GM18526 (cell line): ENCODE measurements around the gene KRTAP5-1.

Experiments
- POLR2A ChIP-seq: IDR thresholded peaks from 3 replicates; pipeline ENCODE4 v1.6.1; 2011; ENCODE audit not compliant: insufficient read length; ENCODE audit errors: extremely low read depth

The KRTAP5-1 gene

DNA sequence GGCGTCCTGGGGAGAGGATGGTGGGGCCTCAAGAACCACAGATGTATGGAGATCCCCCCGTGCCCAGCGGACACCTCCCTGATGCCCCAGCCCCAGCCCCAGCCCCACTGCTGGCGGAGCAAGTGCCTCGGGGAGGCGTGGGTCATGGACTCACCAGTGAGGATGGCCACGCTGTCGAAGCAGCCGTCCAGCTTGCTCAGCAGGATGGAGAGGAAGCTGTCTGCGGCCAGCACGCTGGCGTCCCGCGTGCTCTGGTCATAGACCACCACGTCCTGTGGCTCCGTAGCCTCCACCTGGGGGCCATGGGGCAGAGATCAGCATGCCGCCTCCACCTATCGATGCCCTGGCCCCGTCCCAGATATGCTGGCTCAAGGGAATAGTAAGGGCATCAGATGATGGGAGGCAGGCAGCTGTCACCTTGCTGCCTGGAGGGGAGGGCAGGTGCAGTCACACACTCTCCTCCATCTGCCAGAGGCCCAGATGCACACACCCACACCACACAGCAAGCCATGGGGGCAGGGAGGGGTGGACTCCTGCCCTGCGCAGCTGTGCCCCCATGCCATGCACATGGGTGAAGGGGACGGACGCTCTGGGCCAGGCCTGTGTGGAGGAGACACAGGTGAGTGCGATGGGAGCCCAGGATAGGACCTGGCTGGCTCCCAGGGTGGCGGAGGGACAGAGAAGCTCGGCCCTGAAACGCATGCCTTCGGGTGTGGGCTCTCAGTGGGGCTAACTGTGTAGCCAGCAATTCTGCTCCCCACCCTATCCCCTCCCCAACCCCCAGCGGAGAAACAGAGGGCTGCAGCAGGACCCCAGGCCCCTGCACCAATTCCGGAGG lies 21.2 kb downstream of the KRTAP5-1 start:
- TF ChIP-seq POLR2A = no peak

DNA sequence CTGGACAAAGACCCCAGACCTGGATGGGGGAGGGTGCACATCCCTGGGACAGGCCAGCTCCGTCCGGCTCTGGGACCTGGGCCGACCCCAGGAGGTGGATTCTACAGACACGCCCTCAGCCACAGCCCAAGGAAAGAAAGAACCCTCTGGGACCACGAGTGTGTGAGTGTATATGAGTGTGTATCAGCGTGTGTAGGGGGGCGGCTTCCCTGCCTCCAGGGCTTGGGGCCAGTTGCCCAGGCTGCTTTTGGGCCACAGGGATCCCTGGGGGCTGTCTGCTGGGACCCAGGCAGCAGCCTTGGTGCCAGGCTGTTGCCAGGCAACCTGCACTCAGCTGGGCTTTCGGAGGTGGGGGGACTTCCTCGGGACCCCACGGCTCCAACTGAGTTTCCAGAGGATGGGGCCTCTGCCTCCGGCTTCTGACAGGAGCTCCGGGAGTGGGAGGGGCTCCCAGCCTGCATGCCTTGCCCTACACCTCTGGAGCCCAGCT lies 21.9 kb downstream of the KRTAP5-1 start:
- TF ChIP-seq POLR2A = no peak

DNA sequence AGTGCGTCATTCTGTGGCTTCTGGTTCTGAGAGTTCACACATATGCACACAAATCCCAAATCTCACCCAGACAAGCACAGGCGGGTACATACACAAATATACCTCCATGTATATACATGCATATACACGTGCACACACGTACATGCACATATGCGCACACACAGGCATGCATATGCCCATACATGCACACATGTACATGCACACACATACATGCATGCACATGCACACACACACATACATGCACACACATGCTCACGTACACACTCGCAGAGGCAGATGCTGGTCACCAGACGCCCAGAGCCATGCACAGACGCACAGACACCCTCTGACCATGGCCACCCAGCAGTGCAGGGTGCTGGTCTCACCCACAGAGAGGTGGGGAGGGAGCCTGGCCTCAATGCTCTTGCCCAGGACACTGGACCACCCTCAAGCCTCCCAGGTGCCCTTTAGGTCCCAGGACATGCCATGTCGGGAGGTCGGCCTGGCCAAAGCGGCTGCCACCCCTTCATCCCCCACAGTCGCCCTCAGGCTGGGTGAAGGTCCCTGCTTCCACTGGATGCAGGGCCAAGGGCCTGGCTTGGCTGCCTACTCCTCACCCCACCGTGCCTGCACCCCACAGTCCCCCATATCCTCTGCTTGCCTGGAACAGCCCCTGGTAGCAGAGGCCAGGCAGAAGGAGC lies 22.5 kb downstream of the KRTAP5-1 start:
- no peak for TF ChIP-seq POLR2A

DNA sequence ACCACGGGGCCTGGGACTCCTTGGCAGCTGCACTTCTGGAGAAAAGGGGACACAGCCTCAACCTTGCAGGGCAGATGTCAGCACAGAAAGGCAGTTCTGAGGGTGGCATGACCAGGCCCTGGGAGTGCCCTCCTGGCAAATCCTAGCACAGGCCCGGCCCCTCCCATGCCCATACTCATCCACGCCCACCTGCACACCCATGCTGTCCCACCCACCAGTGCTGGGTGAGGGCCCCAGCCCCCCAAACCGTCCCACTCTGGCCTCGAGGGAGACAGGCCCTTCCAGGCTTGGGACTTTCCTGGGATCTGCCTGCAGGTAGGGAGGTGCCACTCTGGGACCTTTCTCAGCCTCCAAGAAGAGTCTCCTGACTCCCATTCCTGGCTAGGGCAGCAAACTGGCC lies 23.1 kb downstream of the KRTAP5-1 start:
- no peak for TF ChIP-seq POLR2A

DNA sequence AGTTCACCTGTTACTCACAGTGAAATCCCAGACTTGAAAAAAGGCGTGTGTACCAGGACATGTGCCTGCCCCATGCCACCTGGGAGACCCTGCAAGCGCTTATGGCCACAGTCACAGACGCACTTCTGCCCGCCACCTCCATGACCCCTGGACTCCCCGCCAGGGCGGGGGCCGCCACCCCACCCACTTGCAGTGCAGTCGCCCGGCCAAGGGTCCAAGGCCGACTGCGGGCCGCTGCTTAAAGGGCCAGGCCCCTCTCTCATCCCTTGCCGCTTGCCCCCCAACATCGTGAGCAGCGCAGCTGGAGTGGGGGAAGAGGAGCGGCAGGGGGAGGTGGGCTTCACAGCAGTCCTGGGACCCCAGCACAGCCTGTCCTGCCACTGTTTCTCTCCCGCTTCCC lies 23.8 kb downstream of the KRTAP5-1 start:
- no peak for TF ChIP-seq POLR2A

DNA sequence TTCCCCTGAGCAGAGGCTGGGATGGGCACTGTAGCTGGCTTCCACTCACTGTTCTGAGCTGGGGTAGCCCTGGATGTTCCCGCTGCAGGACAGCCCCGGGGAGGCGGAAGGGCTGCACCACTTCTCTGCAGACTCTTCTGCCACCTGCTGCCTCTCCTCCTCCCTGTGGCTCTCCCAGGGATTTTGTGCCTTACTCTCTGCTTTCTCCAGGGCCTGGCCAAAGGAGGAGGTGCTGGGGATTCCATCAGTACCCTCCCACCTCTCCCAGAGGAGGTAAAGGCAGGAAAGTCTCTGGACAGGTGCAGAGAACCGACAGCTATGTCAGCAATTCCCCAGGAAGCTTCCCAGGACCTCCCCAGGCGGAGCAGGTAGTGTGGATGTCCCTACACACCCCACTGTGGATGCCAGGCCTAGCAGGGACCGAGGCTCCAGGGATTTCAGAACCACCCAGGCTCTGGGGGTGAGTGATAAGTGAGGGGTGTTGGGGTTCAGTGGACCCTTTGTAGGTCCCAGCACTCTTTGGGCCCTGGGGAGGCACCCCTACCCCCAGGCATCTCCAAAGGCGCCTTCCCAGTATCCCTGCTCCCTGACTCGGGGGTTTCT lies 24.3 kb downstream of the KRTAP5-1 start:
- TF ChIP-seq POLR2A = no peak

DNA sequence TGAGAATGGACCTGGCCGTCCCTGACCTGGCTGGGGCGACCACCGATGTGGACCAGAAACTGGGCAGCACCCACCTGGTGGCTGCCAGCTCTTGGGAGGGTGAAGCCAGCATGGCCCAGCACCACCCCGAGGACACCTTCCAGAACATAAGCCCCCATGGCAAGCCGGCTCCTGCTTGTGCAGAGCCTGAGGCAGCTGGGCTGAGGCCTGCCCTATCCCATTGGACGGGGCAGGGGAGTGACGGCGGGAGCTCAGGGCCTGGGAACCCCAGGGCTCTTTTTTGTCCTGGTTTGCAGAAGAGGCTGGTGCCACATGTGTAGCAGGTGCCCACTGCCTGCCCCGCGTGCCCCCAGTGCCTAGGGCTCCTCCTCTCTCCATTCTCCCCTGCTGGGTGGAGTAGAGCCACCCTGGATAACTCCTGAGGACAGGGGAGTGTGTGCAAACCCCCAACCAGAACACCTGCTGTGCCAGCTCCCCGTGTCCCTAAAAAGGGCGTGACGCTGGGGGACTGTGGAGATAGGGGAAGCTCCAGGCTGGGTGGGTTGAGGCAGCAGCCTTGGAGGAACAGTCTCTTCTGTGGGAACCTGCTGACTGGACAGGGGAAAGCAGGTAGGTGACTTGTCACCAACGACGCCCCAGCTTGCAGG lies 25.0 kb downstream of the KRTAP5-1 start:
- no peak for TF ChIP-seq POLR2A

DNA sequence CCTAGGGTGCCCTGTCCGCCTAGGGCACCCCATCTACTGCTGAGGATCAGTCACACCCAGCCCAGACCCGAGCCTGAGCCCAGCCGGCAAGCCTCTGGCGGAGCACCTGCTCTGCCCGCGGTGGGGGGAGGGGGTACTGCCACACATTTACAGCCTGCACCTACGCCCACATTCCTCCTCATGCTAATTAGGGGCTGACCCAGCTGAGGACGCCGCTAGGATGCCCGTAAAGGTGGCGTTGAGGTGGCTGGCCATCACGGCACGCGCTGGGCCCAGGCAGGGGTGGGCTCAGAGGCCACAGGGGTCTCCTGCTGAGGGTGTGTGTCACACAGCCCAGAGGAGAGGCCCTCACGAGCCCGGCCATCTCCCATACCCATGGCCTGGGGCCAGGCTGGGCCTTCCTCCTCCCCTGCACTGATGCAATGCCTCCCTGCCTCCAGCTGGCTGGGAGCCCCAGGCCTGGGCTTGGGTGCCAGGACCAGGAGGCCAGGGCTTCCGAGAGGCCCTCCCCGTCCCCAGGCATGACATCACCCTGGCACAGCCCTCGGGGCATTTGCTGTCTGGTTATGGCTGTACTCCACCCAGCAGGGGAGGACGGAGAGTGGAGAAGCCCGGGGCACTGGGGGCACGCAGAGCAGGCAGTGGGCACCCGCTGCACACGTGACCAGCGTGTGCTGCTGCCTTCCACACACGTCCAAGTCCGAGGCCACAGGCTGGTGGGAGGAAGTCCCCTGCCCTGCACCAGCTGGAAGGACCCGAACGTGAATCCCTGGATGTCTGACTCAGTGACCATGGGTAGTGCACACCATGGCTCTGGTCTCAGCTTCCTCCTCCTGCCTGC lies 25.8 kb downstream of the KRTAP5-1 start:
- no peak for TF ChIP-seq POLR2A

DNA sequence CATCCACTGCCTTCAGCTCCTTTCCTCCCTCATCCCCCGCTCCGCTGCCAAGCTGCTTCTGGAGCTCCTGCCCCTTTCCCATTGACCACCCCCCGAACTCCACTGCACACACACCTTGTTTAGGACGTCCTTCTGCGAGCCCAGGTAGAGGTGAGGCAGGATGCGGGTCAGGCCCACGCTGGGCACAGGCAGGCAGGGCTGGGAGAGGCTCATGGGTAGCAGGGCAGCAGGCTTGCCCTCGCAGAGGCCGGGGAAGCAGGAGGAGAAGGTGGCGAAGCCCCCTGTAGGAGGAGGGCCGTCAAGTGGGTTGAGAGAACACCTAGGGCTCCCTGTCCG lies 26.3 kb downstream of the KRTAP5-1 start:
- no peak for TF ChIP-seq POLR2A

DNA sequence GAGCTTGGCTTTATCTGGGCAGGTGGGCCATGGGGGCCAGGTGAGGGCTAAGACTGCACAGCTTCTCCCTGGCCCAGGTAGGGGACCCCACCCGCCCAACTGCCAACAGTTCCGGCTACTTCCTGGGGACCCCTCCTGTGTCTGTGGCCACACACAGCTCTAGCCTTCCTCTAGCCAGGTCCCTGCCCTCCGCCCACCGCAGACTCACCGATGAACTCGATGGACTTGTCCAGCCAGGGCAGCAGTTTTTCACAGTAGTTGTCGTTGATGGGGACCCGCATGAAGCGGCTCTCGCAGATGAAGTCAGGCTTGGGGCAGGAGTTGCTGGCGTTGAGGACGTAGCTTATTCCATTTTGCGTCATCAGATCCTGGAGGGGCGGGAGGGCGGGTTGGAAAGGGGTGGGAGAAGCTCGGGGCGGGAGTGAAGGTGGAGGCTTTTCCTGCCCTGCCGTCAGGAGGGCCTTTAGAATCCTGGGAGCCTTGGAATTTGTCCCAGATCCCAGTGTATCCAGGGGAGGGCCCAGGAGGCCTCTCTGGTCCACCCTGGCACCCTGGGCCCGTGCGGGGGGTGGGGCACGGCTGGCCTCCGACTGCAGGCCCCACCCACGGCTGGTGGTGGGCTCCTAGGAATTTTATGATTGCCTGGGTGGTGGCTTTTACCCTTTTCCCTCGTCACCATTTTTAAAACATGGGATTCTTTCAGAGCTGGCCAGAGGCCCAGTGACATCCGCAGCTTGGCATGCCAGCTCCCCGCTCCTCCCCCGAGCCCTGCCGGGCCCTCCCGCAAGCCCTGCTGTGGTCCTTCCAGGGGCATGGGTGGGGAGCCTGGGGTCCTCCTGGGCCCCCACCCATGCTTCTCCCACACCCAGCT lies 26.9 kb downstream of the KRTAP5-1 start:
- TF ChIP-seq POLR2A = no peak

DNA sequence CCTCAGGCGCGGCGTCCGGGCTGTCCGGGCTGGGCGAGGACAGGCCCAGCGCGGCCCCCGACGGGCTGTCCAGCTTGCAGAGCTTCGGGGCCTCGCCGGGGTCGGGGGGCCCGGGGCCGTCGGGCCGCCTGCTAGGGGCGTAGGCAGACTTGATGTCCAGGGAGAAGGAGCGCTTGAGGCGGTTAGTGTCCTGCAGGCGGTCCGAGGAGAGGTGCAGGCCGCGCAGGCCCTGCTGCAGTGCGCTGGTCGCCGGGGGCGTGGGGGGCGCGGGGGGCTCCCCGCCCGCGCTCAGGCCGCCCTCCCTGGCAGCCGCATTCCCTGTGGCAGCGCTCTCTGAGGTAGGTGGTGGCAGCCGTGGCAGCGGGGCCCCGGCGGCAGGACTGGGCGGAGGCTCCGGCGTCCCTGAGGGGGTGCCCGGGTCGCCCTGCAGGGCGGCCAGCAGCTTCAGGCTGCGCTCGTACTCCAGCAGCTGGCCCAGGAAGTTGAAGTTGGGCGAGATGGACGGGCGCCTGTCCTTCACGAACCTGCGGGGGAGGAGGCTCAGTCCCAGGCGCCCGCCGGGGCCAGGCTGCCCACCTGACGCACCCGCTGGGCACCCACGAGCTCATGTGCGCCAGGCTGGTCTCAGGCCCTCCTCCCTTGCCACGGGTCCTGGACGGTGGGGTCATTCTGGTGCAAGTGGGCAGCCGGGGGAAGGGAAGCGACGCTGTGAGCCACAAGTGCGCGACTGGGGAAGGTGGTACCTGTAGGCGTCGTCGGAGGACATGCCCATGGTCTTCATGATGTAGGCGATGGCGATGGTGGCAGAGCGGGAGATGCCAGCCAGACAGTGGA lies 27.8 kb downstream of the KRTAP5-1 start:
- no peak for TF ChIP-seq POLR2A

DNA sequence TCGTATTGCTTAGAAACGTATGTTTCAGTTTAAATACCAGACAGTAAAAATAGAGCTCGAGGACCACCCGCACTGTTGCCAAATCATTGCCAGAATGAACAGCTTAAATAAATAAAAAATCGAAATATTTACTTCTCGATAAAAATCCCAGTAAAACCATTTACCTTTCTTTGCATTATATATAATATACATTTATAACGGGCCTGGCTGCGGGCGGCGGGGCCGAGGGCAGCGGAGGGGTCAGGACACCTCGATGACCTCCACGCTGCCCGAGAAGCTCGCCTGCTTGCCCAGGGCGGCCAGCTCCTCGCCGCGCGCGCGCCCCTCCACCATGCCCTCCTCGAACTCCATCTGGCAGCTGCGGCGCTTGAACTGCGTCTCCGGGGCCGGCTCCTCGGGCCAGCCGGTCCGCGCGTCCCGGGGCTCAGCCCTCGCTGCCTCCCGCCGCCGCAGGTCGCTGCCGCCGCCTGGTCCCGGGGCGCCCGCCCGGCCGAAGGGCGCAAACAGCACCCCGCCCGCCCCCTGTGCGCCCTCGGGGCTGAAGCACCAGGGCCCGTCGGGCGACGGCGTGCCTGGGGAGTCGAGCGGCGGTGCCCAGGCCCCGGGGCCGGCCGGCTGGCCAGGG lies 28.7 kb downstream of the KRTAP5-1 start:
- no peak for TF ChIP-seq POLR2A
